22Rv1 (cell line): ENCODE data around the gene PCED1B.
"Not testable (repeated sequence)": the region's sequence is repeated elsewhere in the genome, so short reads cannot be mapped to it uniquely, and the experiment has no call there.

Experiments used
- H3K27ac ChIP-seq: fragments of 450-650 bp; 2 replicates; pipeline ENCODE4 v1.5.1; 2017
- CTCF ChIP-seq: fragments of 450-650 bp; IDR thresholded peaks from 2 replicates; pipeline ENCODE4 v1.5.1; 2017; ENCODE audit warnings: mild to moderate bottlenecking
- ZFX ChIP-seq: fragments of 450-650 bp; IDR thresholded peaks from 2 replicates; pipeline ENCODE4 v1.6.1; 2017; ENCODE audit warnings: antibody characterized with exemption, borderline replicate concordance

Gene PCED1B

GRCh38 chr12:47053961-47054360 is 25.5 kb upstream of the PCED1B start:
- TF ChIP-seq CTCF (no peak), ZFX (no peak)
- no peak overlapping the region for H3K27ac ChIP-seq

GRCh38 chr12:47054659-47055058 is 24.8 kb upstream of the PCED1B start:
- no peak for TF ChIP-seq CTCF
- no peak for TF ChIP-seq ZFX
- no peak overlapping the region for H3K27ac ChIP-seq

- H3K27ac ChIP-seq = not testable (repeated sequence)
Measured at GRCh38 chr12:47055856-47056255, 23.6 kb upstream of the PCED1B start.

GRCh38 chr12:47056944-47057343 is 22.5 kb upstream of the PCED1B start:
- not testable (repeated sequence) for H3K27ac ChIP-seq

- not testable (repeated sequence) for H3K27ac ChIP-seq
Measured at GRCh38 chr12:47058640-47059039, 20.8 kb upstream of the PCED1B start.

GRCh38 chr12:47065546-47065945 is 13.9 kb upstream of the PCED1B start:
- H3K27ac ChIP-seq = no peak overlapping the region
- TF ChIP-seq CTCF (no peak), ZFX (no peak)

GRCh38 chr12:47066278-47067025 is 13.0 kb upstream of the PCED1B start:
- no peak overlapping the region for H3K27ac ChIP-seq
- TF ChIP-seq CTCF (no peak), ZFX (no peak)

- TF ChIP-seq CTCF (no peak), ZFX (no peak)
- H3K27ac ChIP-seq = no peak overlapping the region
Measured at GRCh38 chr12:47067176-47067575, 12.2 kb upstream of the PCED1B start.

GRCh38 chr12:47067771-47068431 is 11.5 kb upstream of the PCED1B start:
- TF ChIP-seq ZFX (no peak), CTCF (no peak)
- H3K27ac ChIP-seq = no peak overlapping the region
